ENCODE measurements around the gene ABTB2.

DNA sequence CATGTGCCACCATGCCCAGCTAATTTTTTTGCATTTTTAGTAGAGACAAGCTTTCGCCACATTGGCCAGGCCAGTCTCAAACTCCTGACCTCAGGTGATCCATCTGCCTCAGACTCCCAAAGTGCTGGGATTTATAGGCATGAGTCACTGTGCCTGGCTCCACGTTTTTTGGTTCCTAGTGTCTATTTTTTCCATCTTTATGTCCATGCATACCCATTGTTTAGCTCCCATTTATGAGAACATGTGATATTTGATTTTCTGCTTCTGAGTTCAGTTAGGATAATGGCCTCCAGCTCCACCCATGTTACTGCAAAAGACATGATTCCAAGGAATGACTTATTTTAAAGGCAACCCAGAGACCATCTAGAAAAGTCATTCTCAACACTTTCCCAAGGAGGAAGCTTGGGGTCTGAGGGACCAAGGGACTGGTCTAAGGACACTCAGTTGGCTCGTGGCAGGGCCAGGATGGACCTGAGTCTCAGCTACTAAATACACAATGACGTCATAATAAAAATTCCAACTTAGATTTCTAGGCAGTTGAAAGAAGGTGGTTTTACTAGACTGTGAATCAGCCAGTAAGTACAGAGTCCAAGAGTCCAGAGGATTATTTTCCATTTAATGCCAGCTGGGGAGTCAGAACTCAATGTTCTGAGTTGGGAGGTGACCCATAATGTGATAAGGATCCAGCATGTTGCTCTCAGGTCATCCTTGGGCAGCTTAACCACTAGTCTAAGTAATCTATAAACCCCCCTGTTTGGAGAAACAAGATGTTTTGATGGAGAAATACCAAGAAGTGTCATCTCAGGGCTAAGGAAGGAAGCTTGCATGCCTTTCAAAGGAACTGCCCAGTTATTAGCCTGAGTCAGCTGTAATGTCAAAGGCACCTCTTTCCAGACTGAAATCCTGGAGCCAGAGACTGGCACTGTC, 39.4 kb downstream of the ABTB2 start:
- TF ChIP-seq TAF1 (IDR thresholded peaks at IDR 0.05; ENCODE audit: borderline replicate concordance, insufficient read depth, low read length) (no peak), POLR2AphosphoS5 (IDR thresholded peaks at IDR 0.05; ENCODE audit: low read depth, low read length) (no peak), SIN3A (IDR thresholded peaks at IDR 0.05; ENCODE audit: borderline replicate concordance, insufficient read depth, low read length) (no peak)
- TF ChIP-seq, protein P1, sequence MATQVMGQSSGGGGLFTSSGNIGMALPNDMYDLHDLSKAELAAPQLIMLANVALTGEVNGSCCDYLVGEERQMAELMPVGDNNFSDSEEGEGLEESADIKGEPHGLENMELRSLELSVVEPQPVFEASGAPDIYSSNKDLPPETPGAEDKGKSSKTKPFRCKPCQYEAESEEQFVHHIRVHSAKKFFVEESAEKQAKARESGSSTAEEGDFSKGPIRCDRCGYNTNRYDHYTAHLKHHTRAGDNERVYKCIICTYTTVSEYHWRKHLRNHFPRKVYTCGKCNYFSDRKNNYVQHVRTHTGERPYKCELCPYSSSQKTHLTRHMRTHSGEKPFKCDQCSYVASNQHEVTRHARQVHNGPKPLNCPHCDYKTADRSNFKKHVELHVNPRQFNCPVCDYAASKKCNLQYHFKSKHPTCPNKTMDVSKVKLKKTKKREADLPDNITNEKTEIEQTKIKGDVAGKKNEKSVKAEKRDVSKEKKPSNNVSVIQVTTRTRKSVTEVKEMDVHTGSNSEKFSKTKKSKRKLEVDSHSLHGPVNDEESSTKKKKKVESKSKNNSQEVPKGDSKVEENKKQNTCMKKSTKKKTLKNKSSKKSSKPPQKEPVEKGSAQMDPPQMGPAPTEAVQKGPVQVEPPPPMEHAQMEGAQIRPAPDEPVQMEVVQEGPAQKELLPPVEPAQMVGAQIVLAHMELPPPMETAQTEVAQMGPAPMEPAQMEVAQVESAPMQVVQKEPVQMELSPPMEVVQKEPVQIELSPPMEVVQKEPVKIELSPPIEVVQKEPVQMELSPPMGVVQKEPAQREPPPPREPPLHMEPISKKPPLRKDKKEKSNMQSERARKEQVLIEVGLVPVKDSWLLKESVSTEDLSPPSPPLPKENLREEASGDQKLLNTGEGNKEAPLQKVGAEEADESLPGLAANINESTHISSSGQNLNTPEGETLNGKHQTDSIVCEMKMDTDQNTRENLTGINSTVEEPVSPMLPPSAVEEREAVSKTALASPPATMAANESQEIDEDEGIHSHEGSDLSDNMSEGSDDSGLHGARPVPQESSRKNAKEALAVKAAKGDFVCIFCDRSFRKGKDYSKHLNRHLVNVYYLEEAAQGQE (IDR thresholded peaks at IDR 0.05; ENCODE audit: insufficient read depth in 1 of 2, low read depth in 2 of 2, low read length in 2 of 2), result no peak

Measured in PFSK-1 (cell line).